Measurements from ENCODE around the gene HAPLN3. TPM values are rescaled to one million over a fixed set of nuclear protein-coding genes. Genes with fewer than 3 reads are reported as not detected.

The HAPLN3 gene
- total RNA-seq, 1 donor from 2014 or later = 1.0 TPM

DNA sequence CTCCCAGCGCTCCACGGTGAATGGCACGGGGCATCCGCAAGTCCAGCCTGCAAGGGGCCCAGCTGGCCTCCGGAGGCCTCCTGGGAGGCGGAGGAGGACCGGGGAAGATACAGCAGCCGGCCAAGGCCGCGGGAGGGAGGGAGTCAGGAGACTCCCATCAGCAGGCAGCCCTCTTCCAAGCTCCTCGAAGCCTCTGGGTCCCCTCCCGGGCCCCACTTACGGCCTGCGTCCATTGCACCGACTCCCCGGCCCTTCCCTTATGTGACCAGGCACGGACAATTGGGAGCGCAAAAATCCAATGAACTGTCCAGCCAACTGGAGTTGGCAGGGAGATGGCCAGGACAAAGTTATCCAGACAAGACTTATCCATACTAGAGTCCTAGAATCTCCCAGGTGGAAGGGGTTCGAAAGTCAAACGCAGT, 17.2 kb upstream of the HAPLN3 start:
- peak; percentile 65 for ATAC-seq
- no peak for DNase-seq (ENCODE audit: low spot score)

GRCh38 chr15:88911766-88912118, 16.4 kb upstream of the HAPLN3 start:
- DNase-seq (ENCODE audit: low spot score) (no peak), ATAC-seq (no peak)

DNA sequence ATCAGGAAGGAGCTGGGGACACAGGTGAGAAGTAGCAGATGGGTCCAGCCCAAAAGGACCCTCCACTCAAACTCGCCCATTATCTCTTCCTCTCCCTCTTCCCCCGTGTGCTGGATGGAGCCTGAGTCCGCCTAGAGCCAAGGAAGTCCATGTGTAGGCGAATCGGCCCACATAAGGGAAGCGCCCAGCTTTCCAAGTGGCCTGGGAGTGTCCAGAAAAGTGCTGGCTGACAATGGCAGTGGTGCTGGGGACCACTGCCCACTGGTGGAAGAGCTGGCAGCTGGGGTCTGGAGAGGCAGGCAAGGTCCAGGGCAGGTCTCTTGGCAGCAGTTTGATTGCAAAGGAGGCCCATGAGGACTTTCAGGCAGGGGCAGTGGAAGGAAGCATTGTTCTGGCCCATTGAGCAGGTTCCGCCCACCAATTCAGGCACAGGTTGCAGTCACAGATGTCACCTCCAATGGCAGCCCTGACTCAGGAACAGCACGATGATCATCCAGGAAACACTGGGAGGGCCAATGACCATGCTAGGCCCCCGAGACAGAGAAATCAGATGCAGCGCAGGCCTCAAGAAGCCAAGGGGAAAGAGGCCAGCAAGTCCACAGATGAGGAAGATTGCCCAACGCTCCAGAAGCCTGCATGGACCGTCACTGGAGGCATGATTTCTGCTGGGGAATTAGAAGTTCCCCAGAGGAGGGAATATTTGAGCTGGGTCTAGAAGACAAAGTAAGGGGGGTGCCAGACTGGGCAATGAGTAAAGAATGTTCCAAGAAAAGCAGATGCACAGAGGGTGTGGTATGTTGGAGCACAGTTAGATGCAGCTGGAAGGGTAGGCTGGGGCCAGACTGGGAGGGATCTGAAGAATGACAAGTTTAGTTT, 14.8 kb upstream of the HAPLN3 start:
- DNase-seq (ENCODE audit: low spot score) = no peak
- no peak for ATAC-seq

GRCh38 chr15:88908697-88909621, 13.6 kb upstream of the HAPLN3 start:
- ATAC-seq = no peak
- DNase-seq (ENCODE audit: low spot score) = no peak

DNA sequence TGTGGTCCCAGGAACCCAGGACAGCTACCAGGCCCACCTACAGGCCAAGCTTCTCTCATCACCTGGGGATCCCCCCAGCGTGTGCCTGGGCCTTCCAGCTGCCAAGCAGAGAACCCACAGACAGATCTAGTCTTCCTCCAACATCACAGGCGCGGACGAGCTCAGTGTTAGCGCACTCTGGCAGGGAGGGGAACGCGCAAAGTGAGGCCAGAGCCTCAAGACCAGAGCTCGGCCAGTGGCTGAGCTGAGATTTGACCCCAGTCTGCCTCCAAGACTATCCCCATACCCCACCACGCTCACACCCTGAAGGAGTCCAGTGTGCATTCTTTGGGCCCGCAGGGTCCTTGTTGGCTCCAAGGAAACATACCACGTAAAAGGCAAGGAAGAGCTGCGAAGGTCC, 12.8 kb upstream of the HAPLN3 start:
- DNase-seq (ENCODE audit: low spot score) (no peak), ATAC-seq (no peak)

- ATAC-seq (no peak), DNase-seq (ENCODE audit: low spot score) (no peak)
Measured at GRCh38 chr15:88907111-88907510, 11.8 kb upstream of the HAPLN3 start.

- ATAC-seq (no peak), DNase-seq (ENCODE audit: low spot score) (no peak)
Measured at GRCh38 chr15:88906551-88906950, 11.2 kb upstream of the HAPLN3 start.

- no peak for DNase-seq (ENCODE audit: low spot score)
Measured at GRCh38 chr15:88906130-88906529, 10.8 kb upstream of the HAPLN3 start.

DNA sequence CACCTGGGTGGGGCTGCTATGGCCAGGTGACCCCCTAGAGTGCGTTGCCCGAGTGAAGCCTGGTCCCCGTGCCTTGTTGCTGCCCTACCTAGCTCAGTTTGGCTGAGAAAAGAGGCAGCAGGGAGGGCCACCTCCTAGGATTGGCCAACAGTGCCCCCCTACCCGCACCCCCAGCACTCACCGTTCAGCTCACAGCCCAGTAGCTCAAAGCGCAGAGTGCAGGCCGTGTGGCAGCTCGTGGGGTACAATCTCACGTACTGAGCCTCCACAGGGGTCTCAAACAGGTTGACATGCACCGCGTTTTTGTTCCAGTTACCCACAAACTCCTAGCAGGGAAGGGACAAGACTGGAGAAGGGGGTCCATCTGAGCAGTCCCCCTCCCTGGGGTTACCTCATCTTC, 10.2 kb upstream of the HAPLN3 start:
- ATAC-seq = no peak

More at GRCh38 chr15:88906130-88906529, 10.8 kb upstream of the HAPLN3 start:
- no peak for ATAC-seq

DNA sequence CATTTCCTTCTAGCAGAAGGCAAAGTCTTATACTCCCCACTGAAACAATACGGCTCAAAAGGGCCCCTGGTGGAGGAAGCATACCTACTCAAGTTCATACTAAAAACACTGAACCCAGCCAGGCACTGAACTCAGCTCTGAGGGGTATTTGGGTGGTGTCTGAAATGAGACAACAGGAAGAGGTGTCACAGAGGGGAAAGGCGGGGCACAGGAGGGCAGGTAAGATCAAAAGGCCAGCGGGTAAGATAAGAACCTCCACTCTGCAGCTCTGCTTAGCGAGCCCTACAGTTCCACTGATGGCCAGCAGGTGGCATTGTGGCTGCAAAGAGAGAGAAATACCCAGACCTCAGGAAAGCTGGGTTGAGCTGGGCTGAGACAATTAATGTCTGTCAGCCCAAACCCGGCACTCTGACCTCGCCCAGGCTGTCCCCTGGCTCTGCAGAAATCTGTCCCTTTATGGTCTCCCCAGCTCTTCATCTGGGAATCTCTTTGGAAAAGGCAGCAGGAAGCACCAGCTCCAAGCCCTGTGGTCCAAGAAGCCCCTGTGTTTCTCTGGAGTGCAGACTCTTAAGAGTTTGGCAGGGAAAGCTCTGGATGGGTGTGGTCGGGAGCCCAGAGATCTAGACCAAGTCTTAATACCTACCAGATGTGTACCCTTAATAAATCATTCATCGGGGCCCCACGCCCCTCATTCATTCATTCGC, 9.4 kb upstream of the HAPLN3 start:
- DNase-seq (ENCODE audit: low spot score) (peak; percentile 79), ATAC-seq (peak; percentile 98)

More for the DNA sequence above, 10.2 kb upstream of the HAPLN3 start:
- DNase-seq (ENCODE audit: low spot score) = no peak

DNA sequence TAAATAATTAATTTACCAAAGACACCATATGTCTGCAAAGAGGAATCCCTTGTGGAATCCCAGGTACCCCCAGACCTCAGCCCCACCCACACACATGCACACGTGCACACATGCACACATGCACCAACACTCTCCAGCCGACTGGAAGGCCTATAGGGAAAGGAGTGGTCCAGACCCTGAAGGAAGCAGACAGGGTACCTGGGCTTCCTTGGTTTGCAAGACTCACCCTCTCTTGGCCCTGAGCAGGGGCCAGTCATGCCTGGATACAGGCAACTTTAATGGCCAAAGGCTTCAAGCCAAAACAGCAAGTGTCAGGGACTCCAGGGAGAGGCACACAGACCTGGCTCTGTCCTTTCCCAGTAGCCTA, 8.9 kb upstream of the HAPLN3 start:
- DNase-seq (ENCODE audit: low spot score) (no peak), ATAC-seq (no peak)

- DNase-seq (ENCODE audit: low spot score) (no peak), ATAC-seq (no peak)
Measured at GRCh38 chr15:88902846-88903245, 7.5 kb upstream of the HAPLN3 start.

DNA sequence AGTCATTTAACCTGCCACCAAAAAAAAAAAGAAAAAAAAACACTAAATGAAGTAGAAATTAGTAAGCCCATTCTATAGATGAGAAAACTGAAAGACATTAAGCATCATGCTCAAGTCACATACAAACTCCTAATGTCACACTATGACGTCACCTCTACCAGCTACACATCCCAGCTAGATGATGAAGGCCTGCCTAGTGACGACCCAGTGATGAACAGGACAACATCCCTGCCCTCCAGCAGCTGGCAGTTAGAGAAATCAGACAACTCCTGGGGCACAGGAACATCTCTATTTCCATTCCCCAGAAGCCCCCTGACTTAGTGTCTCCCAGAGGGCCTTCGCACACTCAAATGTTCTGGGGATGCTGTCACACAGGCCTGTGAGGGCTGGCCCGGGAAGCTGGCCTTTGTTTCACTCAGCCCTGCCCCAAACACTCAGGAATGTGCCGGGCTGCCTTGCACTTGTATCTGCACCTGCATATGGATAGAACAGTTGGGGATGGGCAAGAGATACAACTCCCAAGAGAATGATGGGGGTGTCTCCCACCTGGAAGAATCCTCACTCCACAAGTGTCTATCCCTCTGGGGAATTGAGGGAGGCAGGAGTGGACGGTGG, 7.0 kb upstream of the HAPLN3 start:
- ATAC-seq (no peak), DNase-seq (ENCODE audit: low spot score) (no peak)

DNA sequence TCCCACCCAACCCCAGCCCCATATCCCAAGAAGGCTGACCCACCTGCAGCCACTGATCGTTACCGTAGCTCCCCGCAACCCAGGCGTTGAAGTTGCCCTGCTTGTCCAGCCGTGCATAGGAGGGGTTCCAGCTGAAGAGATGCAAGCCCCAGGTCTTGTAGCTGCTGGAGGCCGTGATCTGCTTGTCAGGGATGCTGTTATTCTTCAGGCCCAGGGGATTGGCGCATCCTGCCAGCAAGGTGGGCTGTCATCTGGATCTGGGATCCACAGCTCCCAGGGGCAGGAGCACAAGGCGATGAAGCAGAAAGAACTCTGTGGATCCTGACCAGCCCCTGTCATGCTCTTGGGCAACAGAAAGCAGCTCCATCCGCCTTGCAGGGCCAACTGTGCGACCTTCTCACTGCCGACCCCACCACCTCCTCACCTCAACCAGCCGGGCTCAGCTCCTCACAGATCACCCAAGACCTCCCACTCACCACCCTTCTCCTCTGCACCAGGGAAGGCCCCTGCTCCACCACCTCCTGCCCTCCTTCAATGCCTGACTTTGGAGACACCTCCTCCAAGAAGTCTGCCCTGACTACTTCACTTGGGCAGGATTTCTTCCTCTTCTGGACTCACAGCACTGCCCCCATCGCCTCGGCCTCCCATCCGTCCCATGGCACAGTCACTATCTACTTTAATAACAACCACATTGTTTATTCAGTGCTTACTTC, 6.3 kb upstream of the HAPLN3 start:
- ATAC-seq (no peak), DNase-seq (ENCODE audit: low spot score) (no peak)

GRCh38 chr15:88900982-88901418, 5.7 kb upstream of the HAPLN3 start:
- DNase-seq (ENCODE audit: low spot score) = no peak

GRCh38 chr15:88900309-88900981, 5.1 kb upstream of the HAPLN3 start:
- DNase-seq (ENCODE audit: low spot score) (no peak), ATAC-seq (no peak)

More at GRCh38 chr15:88900982-88901418, 5.7 kb upstream of the HAPLN3 start:
- ATAC-seq = no peak

GRCh38 chr15:88899251-88899650, 3.9 kb upstream of the HAPLN3 start:
- DNase-seq (ENCODE audit: low spot score) = no peak
- no peak for ATAC-seq

DNA sequence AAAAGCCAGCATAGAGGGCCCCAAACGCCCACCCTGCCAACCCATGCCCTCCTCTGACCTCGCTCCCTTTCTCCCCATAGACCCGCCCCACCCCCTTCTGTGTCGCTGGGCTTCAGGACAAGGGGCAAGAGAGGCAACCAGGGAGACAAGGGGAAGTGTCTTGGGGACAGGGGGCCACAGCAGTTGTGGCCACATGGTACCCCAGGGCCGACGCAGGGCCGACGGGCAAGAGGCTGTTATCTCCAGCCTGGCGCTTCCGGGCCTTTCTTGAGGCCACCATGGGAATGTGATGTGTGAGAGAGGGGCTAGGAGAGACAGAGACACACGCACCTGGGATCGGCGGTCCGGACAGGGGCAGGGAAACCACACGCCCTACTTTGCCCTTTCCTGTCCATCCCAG, 3.4 kb upstream of the HAPLN3 start:
- no peak for ATAC-seq
- DNase-seq (ENCODE audit: low spot score) = no peak

DNA sequence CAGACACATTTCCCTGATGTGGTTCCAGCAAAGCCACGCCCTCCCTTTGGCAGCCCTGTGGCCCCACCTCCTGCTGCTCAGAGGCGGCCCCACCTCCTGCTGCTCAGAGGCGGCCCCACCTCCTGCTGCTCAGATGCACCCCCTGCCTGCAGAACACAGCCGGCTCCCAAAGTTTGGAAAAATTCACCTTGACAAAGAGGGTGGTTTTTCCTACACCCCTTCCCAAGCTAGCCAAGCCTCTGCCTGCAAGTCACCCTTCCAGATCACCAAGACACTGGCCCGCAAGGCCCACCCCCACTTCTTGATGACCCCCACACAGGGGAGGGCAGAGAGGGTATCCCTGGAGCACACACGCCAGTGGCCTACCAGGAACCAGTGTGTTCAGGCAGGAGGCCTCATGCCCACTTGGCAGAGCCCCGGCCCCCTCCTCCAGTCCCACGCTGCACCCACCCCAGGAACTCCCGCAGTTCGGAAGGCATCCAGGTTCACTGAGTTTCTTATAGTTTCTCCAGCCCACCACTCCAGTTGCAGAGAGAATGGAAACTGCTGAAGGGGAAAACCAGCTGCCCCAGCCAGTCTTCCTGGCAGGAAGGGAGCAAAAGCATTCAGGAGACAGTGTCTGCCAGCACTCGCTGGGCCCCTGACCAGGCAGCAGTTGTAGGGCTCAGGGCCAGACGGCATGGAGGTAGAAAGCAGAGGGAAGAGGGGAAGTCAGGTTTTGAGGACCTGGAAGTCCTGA, 2.3 kb upstream of the HAPLN3 start:
- ATAC-seq (peak; percentile 94), DNase-seq (ENCODE audit: low spot score) (peak; percentile 78)
